Uterus (tissue), 2 donors: Measurements from ENCODE around the gene ANKRD33B.

ENCODE experiments used
- CTCF ChIP-seq, 4 experiments: fragments of 200-600 bp in 2 of 4; fragments of 450-650 bp in 2 of 4; sonication (generic) in 2 of 4; IDR thresholded peaks; one replicate each; pipeline ENCODE4 v1.5.1; 2016 to 2019; ENCODE audit warnings: antibody characterized with exemption in 4 of 4, mild to moderate bottlenecking in 2 of 4, moderate library complexity in 1 of 4
- POLR2A ChIP-seq, 2 donors: fragments of 450-650 bp; IDR thresholded peaks; one replicate each; pipeline ENCODE4 v1.6.1; 2016; ENCODE audit warnings: antibody characterized with exemption in 2 of 2, mild to moderate bottlenecking in 1 of 2, moderate library complexity in 1 of 2

- no peak for TF ChIP-seq POLR2A (IDR thresholded peaks at IDR 0.05)
- no peak for TF ChIP-seq CTCF (IDR thresholded peaks at IDR 0.05)
Observed at GRCh38 chr5:10522224-10522611, 41.7 kb upstream of the ANKRD33B start.
